ENCODE measurements around the gene PARN. TPM values are rescaled to one million over a fixed set of nuclear protein-coding genes. Genes with fewer than 3 reads are reported as not detected.
"Not testable (repeated sequence)": the region's sequence is repeated elsewhere in the genome, so short reads cannot be mapped to it uniquely, and the experiment has no call there.

The PARN gene
- polyA plus RNA-seq, 1 experiment: 18.5 TPM

GRCh38 chr16:14448879-14449278 lies 181.2 kb downstream of the PARN start:
- TF ChIP-seq CTCF (IDR thresholded peaks at IDR 0.05; ENCODE audit: insufficient read depth, low read depth, low read length): no peak
- no peak for DNase-seq (ENCODE audit: low read depth)
- ChIA-PET CTCF (no interaction called here), POLR2A (no interaction called here)
- peaks cover 3% of the 10 kb centered on the region for H3K36me3 ChIP-seq (ENCODE audit: control insufficient read depth, insufficient read depth, low read length)
- no peak overlapping the region for H3K4me3 ChIP-seq (ENCODE audit: low read depth, low read length)
- H3K27me3 ChIP-seq (ENCODE audit: control insufficient read depth, insufficient read depth, low read length): no peaks in the 10 kb centered on the region

- no peak for DNase-seq (ENCODE audit: low read depth)
- peaks cover 3% of the 10 kb centered on the region for H3K36me3 ChIP-seq (ENCODE audit: control insufficient read depth, insufficient read depth, low read length)
- POLR2A ChIA-PET: no interaction called here
- no peak for TF ChIP-seq CTCF (IDR thresholded peaks at IDR 0.05; ENCODE audit: insufficient read depth, low read depth, low read length)
- CTCF ChIA-PET: no interaction called here
- H3K4me3 ChIP-seq (ENCODE audit: low read depth, low read length): no peak overlapping the region
- H3K27me3 ChIP-seq (ENCODE audit: control insufficient read depth, insufficient read depth, low read length): no peaks in the 10 kb centered on the region
Measured at GRCh38 chr16:14447783-14448182, 182.3 kb downstream of the PARN start.

- ChIA-PET POLR2A (no interaction called here), CTCF (interaction anchor here (1.0 kb wide), 1 partner anchor 27 kb away, joined by 4 read pairs; no protein-coding TSS in a partner anchor)
- no peak for DNase-seq (ENCODE audit: low read depth)
- Histone ChIP-seq H3K36me3 (ENCODE audit: control insufficient read depth, insufficient read depth, low read length) (peaks cover 3% of the 10 kb centered on the region), H3K4me3 (ENCODE audit: low read depth, low read length) (no peak overlapping the region), H3K27me3 (ENCODE audit: control insufficient read depth, insufficient read depth, low read length) (no peaks in the 10 kb centered on the region)
- no peak for TF ChIP-seq CTCF (IDR thresholded peaks at IDR 0.05; ENCODE audit: insufficient read depth, low read depth, low read length)
Measured at GRCh38 chr16:14446796-14447195, 183.3 kb downstream of the PARN start.

- DNase-seq (ENCODE audit: low read depth): no peak
- H3K4me3 ChIP-seq (ENCODE audit: low read depth, low read length): no peak overlapping the region
- POLR2A ChIA-PET: no interaction called here
- CTCF ChIA-PET: interaction anchor here (1.0 kb wide), 1 partner anchor 28 kb away, joined by 4 read pairs; no protein-coding TSS in a partner anchor
- H3K27me3 ChIP-seq (ENCODE audit: control insufficient read depth, insufficient read depth, low read length): no peaks in the 10 kb centered on the region
- TF ChIP-seq CTCF (IDR thresholded peaks at IDR 0.05; ENCODE audit: insufficient read depth, low read depth, low read length): no peak
- H3K36me3 ChIP-seq (ENCODE audit: control insufficient read depth, insufficient read depth, low read length): peaks cover 3% of the 10 kb centered on the region
Measured at GRCh38 chr16:14445937-14446715, 183.9 kb downstream of the PARN start.

GRCh38 chr16:14444979-14445810 lies 184.9 kb downstream of the PARN start:
- no peak for TF ChIP-seq CTCF (IDR thresholded peaks at IDR 0.05; ENCODE audit: insufficient read depth, low read depth, low read length)
- no peak for DNase-seq (ENCODE audit: low read depth)
- Histone ChIP-seq H3K27me3 (ENCODE audit: control insufficient read depth, insufficient read depth, low read length) (no peaks in the 10 kb centered on the region), H3K36me3 (ENCODE audit: control insufficient read depth, insufficient read depth, low read length) (peaks cover 3% of the 10 kb centered on the region), H3K4me3 (ENCODE audit: low read depth, low read length) (no peak overlapping the region)
- ChIA-PET POLR2A (no interaction called here), CTCF (interaction anchor here (1.3 kb wide), 1 partner anchor 144 kb away, joined by 5 read pairs; no protein-coding TSS in a partner anchor)

GRCh38 chr16:14441533-14441932 lies 188.5 kb downstream of the PARN start:
- H3K36me3 ChIP-seq (ENCODE audit: control insufficient read depth, insufficient read depth, low read length); DNase-seq (ENCODE audit: low read depth); CTCF ChIA-PET; H3K4me3 ChIP-seq (ENCODE audit: low read depth, low read length); POLR2A ChIA-PET; H3K27me3 ChIP-seq (ENCODE audit: control insufficient read depth, insufficient read depth, low read length): not testable (repeated sequence)
